Transverse colon (tissue), 4 donors: ENCODE results near the gene SMIM36. TPM values are rescaled to one million over a fixed set of nuclear protein-coding genes. Genes with fewer than 3 reads are reported as not detected.
"Not testable (repeated sequence)": the region's sequence is repeated elsewhere in the genome, so short reads cannot be mapped to it uniquely, and the experiment has no call there.

Source experiments
- DNase-seq: peaks from one replicate; pipeline ENCODE4 v3.0.0-alpha.2; 2019
- H3K27ac ChIP-seq, 4 donors: fragments of 200-600 bp; sonication (generic); 2 replicates each; pipeline ENCODE4 v1.5.1; 2016 to 2018; ENCODE audit warnings: inconsistent platforms in 4 of 4
- H3K27me3 ChIP-seq: fragments of 200-600 bp; sonication (generic); 2 replicates; pipeline ENCODE4 v1.5.1; 2017; ENCODE audit warnings: inconsistent platforms
- H3K36me3 ChIP-seq, 4 donors: fragments of 200-600 bp; sonication (generic); 2 replicates each; pipeline ENCODE4 v1.5.1; 2017 to 2019; ENCODE audit warnings: inconsistent platforms in 4 of 4
- H3K4me1 ChIP-seq, 4 donors: fragments of 200-600 bp; sonication (generic); 2 replicates each; pipeline ENCODE4 v1.5.1; 2017 to 2020; ENCODE audit warnings: inconsistent platforms in 4 of 4
- H3K4me3 ChIP-seq, 4 donors: fragments of 200-600 bp; sonication (generic); 1 replicate in 1 of 4; 2 replicates in 3 of 4; pipeline versions ENCODE4 v1.5.1 to v1.6.1; 2017 to 2019; ENCODE audit warnings: inconsistent platforms in 4 of 4
- H3K9me3 ChIP-seq, 2 donors: fragments of 200-600 bp; sonication (generic); 2 replicates each; pipeline ENCODE4 v1.5.1; 2017 to 2019; ENCODE audit warnings: inconsistent platforms in 2 of 2
- CTCF ChIP-seq, 5 experiments: fragments of 200-600 bp in 3 of 5; fragments of 450-650 bp in 2 of 5; sonication (generic) in 3 of 5; IDR thresholded peaks; 1 replicate in 2 of 5; 2 replicates in 3 of 5; pipeline ENCODE4 v1.5.1; 2016 to 2017; ENCODE audit warnings: antibody characterized with exemption in 5 of 5, inconsistent platforms in 3 of 5, mild to moderate bottlenecking in 2 of 5, moderate library complexity in 1 of 5
- EP300 ChIP-seq: sonication (generic); formaldehyde crosslinking; IDR thresholded peaks from one replicate; pipeline ENCODE4 v1.6.1; 2017; ENCODE audit warnings: antibody characterized with exemption, low read depth
- POLR2A ChIP-seq: fragments of 450-650 bp; IDR thresholded peaks from one replicate; pipeline ENCODE4 v1.6.1; 2016; ENCODE audit warnings: antibody characterized with exemption, mild to moderate bottlenecking, moderate library complexity
- POLR2AphosphoS5 ChIP-seq, 3 donors: sonication (generic); formaldehyde crosslinking; IDR thresholded peaks; one replicate each; pipeline ENCODE4 v1.6.1; 2016; ENCODE audit warnings: antibody characterized with exemption in 3 of 3
- WGBS, 2 donors: methylation state at CpG; one replicate each; pipeline ENCODE4 v1.1.5; 2018; ENCODE audit warnings: low coverage in 1 of 2; 5-methylcytosine and 5-hydroxymethylcytosine counted together
- in situ Hi-C, 4 donors: fragments of 200-750 bp; cut with MboI; loops; one replicate each; pipeline versions ENCODE4 v1.15.0 to v1.15.1; 2017; ENCODE audit warnings: low sequenced_read_pairs in 3 of 4, low pct_ligation_motif_present in 1 of 4, low pct_unique_long_range_greater_than_20kb in 1 of 4
- intact Hi-C: fragments of 100-400 bp; cut with DNase I; formaldehyde crosslinking; loops from one replicate; pipeline ENCODE4 v1.15.1; 2023; ENCODE audit warnings: low total_unique reads
- total RNA-seq, 4 donors: library from RNA; depleted of rRNA; stranded (reverse); fragments of >200 nt; gene quantifications; one replicate each; pipeline ENCODE4 v1.1.0, GENCODE V29; 2016

Gene SMIM36
- total RNA-seq, 4 donors from 2014 or later = not detected

- Histone ChIP-seq H3K27me3 (no peaks in the 10 kb centered on the region), H3K4me3 (no peak overlapping the region), H3K9me3 (no peaks in the 10 kb centered on the region), H3K36me3 (no peaks in the 10 kb centered on the region), H3K27ac (peak overlapping the region in 3 of 4 donors; percentile 11 to 24 (median 14)), H3K4me1 (peaks cover 17 to 73% (median 30%) of the 10 kb centered on the region in 4 donors)
- WGBS, 2 donors = 59 to 70% methylated on average over 4 of the region's 4 CpGs
- no peak for DNase-seq
- in situ Hi-C loops (no loop called here), intact Hi-C loops (no loop called here)
- no peak for TF ChIP-seq CTCF (IDR thresholded peaks at IDR 0.05)
Measured at GRCh38 chr17:55448681-55449080, 62.6 kb downstream of the SMIM36 start.

GRCh38 chr17:55446581-55447205, 64.6 kb downstream of the SMIM36 start:
- in situ Hi-C loops (no loop called here), intact Hi-C loops (no loop called here)
- H3K4me1 ChIP-seq = peaks cover 19 to 72% (median 30%) of the 10 kb centered on the region in 4 donors
- peak overlapping the region; percentile 36 to 70 (median 54) for H3K27ac ChIP-seq
- no peak overlapping the region for H3K4me3 ChIP-seq
- TF ChIP-seq POLR2A (no peak), POLR2AphosphoS5 (IDR thresholded peaks at IDR 0.05) (no peak), EP300 (no peak), CTCF (IDR thresholded peaks at IDR 0.05) (no peak)
- H3K27me3 ChIP-seq = no peaks in the 10 kb centered on the region
- no peaks in the 10 kb centered on the region for H3K36me3 ChIP-seq
- no peak for DNase-seq
- 60 to 62% methylated on average over 4 of the region's 4 CpGs for WGBS, 2 donors
- H3K9me3 ChIP-seq = no peaks in the 10 kb centered on the region

GRCh38 chr17:55446004-55446403, 65.2 kb downstream of the SMIM36 start:
- Histone ChIP-seq H3K4me1 (peaks cover 14 to 65% (median 25%) of the 10 kb centered on the region in 4 donors), H3K27ac (peak overlapping the region; percentile 62 to 73 (median 69))
- H3K4me3 ChIP-seq, in situ Hi-C loops, H3K36me3 ChIP-seq, H3K27me3 ChIP-seq, intact Hi-C loops, H3K9me3 ChIP-seq, DNase-seq: not testable (repeated sequence)
- 73 to 89% methylated on average over 4 of the region's 4 CpGs for WGBS, 2 donors

- H3K4me1 ChIP-seq = peaks cover 14 to 53% (median 19%) of the 10 kb centered on the region in 4 donors
- peak overlapping the region; percentile 62 to 73 (median 69) for H3K27ac ChIP-seq
- H3K27me3 ChIP-seq = no peaks in the 10 kb centered on the region
- no peaks in the 10 kb centered on the region for H3K36me3 ChIP-seq
- 45 to 88% methylated on average over 2 to 6 of the region's 6 CpGs for WGBS, 2 donors
- DNase-seq = no peak
- in situ Hi-C loops = no loop called here
- no peak for TF ChIP-seq POLR2AphosphoS5 (IDR thresholded peaks at IDR 0.05)
- TF ChIP-seq EP300 = no peak
- no peak for TF ChIP-seq POLR2A
- TF ChIP-seq CTCF (IDR thresholded peaks at IDR 0.05) = no peak
- no peak overlapping the region for H3K4me3 ChIP-seq
- intact Hi-C loops = no loop called here
- no peaks in the 10 kb centered on the region for H3K9me3 ChIP-seq
Measured at GRCh38 chr17:55444471-55445441, 66.5 kb downstream of the SMIM36 start.
